Posterior vena cava (tissue), 2 donors: ENCODE data around the gene IQCN. TPM values are rescaled to one million over a fixed set of nuclear protein-coding genes. Genes with fewer than 3 reads are reported as not detected.
"Not testable (repeated sequence)": the region's sequence is repeated elsewhere in the genome, so short reads cannot be mapped to it uniquely, and the experiment has no call there.

Experiments used
- DNase-seq: peaks from one replicate; pipeline ENCODE4 v3.0.0-alpha.2; 2020; ENCODE audit warnings: low spot score
- intact Hi-C, 2 donors: fragments of 100-400 bp; cut with DNase I; formaldehyde crosslinking; loops; one replicate each; pipeline versions ENCODE4 v1.14.1 to v1.14.2; 2022 to 2023
- total RNA-seq, 2 donors: library from RNA; stranded (reverse); fragmentation: NEBNext Ultra II Directional; extraction: Animal tissue kit (Norgen Biotek cat#: 25700); gene quantifications; one replicate each; pipeline ENCODE4 v1.2.1, GENCODE V29; 2021
- donor health status: DM: yes; HTN: yes; CAD: no.
- donor health status: DM: yes; HTN: yes; CAD: no.

The IQCN gene
- total RNA-seq, 2 donors from 2014 or later, result 2.6 to 4.9 TPM

- intact Hi-C loops, result no loop called here
These were observed 47.1 kb downstream of the IQCN start for GRCh38 chr19:18226956-18227780.

GRCh38 chr19:18225702-18226468 is 48.4 kb downstream of the IQCN start, which contains the start of gene PDE4C:
Gene PDE4C, minus strand, starts transcription at chr19:18226438. Its CDS starts 23 bp downstream, at chr19:18226415.
- intact Hi-C loops, result no loop called here
- DNase-seq, result no peak

More at GRCh38 chr19:18226956-18227780, 47.1 kb downstream of the IQCN start:
- no peak for DNase-seq

- intact Hi-C loops, result no loop called here
- DNase-seq, result no peak
These were observed 48.9 kb downstream of the IQCN start for GRCh38 chr19:18225355-18225701.

DNA sequence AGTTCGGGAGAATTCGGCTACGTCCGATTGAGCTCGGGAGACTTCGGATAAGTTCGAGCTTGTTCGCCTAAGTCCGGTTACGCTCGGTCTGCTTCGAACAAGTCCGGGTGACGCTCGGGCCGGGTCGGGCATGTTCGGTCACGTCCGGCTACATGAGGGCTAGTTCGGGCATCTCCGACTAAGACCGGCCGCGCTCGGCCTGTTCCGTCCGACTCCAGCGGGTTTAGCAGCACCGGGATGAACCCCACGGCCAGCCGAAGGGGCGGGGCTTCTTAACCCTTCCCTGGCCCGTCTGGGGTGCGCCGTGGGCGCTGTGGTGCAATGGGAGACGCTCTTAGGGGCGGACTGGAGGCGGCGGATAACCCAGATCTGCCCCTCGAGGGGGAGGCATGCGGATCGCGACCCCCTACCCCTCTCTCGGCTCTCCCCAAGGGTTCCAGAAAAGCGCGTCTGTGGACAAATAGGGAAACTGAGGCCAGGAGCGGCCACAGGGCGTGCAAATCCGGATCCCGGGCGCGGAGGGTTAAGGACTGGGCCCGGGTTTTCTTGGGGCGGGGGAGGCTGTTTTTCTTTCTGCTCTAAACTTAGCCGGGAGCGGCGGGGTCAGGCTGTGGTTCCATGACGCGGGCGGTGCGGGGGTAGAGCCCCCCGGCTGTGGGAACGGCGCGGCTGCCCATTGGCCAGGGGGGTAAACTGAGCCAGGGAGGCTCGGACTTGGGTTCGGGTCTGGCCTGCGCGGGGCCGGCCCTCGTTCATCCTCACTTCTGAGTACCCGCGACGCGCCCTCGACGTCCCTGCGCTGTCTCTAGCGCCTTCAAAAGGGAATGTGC is 49.5 kb downstream of the IQCN start:
- peak; percentile 100 for DNase-seq
- intact Hi-C loops, result no loop called here

- intact Hi-C loops, result no loop called here
- no peak for DNase-seq
These were observed 50.3 kb downstream of the IQCN start for GRCh38 chr19:18223860-18224524.

DNA sequence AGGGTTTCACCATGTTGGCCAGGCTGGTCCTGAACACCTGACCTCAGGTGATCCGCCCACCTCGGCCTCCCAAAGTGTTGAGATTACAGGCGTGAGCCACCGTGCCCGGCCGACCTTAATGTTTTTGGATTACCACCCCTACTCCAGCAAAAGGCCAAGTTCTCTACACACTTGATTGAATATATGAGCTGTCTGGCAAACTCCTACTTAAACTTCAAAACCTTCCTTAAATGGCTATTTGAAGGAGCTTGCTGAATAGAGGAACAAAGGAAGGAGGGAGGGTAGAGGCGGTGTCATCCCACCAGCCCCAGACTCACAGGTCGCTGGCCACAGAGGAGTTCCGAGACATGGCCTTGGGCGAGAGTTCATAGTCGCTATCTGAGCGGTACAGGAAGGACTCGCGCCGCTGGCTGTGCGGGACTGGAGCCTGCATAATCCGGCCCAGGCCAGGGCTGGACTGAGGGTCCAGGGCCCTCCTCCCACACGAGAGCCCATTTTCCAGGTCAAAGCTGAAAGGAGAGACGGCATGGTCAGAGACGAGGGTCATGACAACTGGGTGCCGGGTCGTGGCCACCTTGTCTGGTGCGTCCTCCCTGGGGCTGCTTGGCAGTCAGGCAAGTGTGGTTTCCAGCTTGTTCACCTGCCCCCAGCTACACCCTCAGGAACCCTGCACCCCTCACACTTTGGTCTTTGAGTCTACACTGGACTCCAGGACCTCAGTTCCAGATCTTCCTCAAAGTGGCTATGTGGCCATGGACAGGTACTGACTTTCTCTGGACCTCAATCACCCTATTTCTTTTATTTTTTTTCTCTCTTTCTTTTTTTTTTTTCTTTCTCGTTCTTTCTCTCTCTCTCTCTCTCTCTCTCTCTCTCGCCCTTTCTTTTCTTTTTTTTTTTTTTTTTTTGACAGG is 52.2 kb downstream of the IQCN start:
- intact Hi-C loops, result no loop called here
- DNase-seq, result no peak

DNA sequence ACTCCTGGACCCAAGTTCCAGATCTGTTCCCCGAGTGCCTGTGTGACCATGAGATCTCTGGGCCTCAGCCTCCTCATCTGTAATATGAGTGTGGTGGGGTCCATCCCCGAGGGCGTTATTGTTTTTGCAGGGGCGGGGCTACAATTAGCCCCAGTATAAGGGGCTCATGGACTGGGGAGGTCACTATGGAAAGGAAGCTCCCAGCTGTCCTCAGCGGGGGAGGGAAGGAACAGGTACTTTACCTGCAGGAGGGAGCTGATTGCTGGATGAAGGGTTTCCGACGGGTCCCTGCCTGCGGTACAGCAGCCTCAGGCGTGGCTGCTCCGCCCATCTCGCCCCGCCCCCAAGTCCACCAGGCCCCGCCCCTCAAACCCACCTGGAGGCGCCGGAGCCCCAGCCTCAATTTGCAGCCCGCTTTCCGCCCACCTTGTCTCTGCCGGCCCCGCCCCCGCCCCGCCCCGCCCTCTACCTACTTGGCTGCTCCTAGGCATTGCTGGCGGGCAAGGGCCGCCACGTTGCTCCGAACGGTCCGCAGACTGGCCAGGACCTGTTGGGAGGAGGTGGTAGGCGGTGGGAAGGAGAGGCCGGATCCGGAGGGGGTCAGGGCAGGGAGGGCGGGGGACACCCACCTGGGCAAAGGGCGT is 53.5 kb downstream of the IQCN start:
- no peak for DNase-seq
- intact Hi-C loops, result no loop called here

GRCh38 chr19:18219911-18220631 is 54.2 kb downstream of the IQCN start:
- intact Hi-C loops, result no loop called here

GRCh38 chr19:18218600-18218999 is 55.7 kb downstream of the IQCN start:
- no peak for DNase-seq
- intact Hi-C loops, result no loop called here

More at GRCh38 chr19:18219911-18220631, 54.2 kb downstream of the IQCN start:
- DNase-seq, result no peak

GRCh38 chr19:18218159-18218558 is 56.1 kb downstream of the IQCN start:
- DNase-seq, result no peak
- intact Hi-C loops, result no loop called here

DNA sequence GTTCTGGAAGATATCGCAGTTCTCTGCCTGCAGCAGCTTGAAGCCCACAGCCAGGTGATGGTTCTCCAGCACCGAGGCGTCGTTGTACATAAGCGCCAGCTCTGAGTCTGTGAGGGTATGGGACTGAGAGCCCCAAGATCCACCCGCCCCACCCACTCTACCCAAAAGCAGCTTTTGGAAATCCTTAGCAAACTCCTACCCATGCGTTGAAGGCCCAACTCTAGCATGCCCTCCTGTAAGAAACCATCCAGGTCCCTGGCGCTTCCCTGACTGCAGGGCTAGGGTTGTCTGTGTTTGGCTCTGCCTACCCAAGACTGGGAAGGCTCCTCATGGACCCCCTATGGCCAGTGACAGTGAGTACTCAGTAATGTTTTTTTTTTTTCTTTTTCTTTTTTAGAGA is 57.5 kb downstream of the IQCN start:
- intact Hi-C loops, result no loop called here
- no peak for DNase-seq

- intact Hi-C loops, result loop anchor here in 1 of 2 donors (5.0 kb wide), 1 partner anchor 37 kb away; no protein-coding TSS in a partner anchor
- no peak for DNase-seq
These were observed 59.3 kb downstream of the IQCN start for GRCh38 chr19:18214779-18215433.

DNA sequence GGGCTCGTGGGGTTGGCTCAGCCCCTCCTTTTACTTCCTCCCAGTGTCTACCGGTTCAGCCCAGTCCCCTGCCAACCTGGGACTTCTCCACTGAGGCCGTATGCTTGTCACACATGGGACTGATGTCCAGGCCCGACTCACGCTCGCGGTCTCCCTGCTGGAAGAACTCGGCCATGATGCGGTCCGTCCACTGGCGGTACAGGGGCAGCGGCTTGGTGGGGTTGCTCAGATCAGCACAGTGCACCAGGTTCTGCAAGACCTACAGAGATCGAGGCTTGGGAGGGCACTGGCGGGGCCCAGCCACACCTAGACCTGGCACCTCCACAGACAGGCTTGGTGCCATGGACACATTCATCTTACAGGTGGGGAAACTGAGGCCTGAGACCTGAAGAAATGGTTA is 62.6 kb downstream of the IQCN start:
- intact Hi-C loops, result loop anchor here in 1 of 2 donors (5.0 kb wide), 1 partner anchor 41 kb away; no protein-coding TSS in a partner anchor
- DNase-seq, result no peak

DNA sequence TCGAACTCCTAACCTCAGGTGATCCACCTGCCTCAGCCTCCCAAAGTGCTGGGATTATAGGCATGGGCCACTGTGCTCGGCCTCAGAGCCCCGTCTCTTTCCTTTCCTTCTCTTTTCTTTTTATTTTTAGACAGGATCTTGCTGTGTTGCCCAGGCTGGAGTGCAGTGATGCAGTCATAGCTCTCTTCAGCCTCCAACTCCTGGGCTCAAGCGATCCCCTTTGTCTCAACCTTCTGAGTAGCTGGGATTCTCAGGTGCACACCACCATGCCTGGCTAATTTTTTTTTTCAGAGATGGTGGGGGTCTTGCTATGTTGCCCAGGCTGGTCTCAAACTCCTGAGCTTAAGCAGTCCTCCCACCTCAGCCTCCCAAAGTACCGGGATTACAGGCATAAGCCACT is 64.3 kb downstream of the IQCN start:
- intact Hi-C loops, result loop anchor here (5.0 to 10.0 kb wide), 2 partner anchors 42 to 45 kb away; a partner anchor contains a TSS
- not testable (repeated sequence) for DNase-seq

- peak; percentile 88 for DNase-seq
- intact Hi-C loops, result loop anchor here in 1 of 2 donors (10.0 kb wide), 1 partner anchor 46 kb away; a partner anchor contains a TSS
These were observed 65.9 kb downstream of the IQCN start for GRCh38 chr19:18208098-18208951.
